Measurements from ENCODE around the gene WFDC6.
A peak's percentile ranks its signal among the peaks of the same experiment; 100 is the strongest.

DNA sequence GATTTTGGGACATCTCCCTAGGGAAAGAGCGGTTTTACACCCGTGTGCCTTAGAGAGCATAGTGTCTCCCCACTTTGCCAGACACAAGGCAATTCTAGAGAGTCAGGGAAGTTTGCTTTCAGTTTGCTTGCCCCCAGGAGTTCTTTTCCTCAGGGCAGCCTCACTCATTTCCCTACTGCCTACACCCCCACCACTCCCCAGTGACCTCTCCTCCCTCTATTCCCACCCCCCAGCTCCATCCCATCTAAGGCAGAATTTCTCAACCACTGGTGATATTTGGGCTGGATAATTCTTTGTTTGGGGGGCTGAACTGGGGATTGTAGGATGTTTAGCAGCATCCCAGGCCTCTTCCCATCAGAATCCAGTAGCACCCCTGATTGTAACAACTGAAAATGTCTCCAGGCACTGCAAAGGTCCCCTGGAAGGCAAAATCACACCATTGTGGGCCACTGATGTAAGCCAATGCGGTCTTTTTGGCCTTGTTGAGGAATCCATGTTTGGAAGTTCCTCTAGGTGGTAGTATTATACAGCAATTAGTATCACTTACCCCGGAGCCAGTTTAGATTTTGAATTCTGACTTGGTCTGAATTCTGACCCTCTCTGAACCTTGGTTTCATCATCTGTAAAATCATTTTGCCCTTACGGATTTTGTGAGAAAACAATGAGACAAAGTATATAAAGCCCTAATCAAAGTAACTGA, 6.6 kb upstream of the WFDC6 start:
- TF ChIP-seq, protein P1, sequence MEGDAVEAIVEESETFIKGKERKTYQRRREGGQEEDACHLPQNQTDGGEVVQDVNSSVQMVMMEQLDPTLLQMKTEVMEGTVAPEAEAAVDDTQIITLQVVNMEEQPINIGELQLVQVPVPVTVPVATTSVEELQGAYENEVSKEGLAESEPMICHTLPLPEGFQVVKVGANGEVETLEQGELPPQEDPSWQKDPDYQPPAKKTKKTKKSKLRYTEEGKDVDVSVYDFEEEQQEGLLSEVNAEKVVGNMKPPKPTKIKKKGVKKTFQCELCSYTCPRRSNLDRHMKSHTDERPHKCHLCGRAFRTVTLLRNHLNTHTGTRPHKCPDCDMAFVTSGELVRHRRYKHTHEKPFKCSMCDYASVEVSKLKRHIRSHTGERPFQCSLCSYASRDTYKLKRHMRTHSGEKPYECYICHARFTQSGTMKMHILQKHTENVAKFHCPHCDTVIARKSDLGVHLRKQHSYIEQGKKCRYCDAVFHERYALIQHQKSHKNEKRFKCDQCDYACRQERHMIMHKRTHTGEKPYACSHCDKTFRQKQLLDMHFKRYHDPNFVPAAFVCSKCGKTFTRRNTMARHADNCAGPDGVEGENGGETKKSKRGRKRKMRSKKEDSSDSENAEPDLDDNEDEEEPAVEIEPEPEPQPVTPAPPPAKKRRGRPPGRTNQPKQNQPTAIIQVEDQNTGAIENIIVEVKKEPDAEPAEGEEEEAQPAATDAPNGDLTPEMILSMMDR (IDR thresholded peaks at IDR 0.05), result peak in 2 of 4 experiments; percentile 39 to 42
- TF ChIP-seq POLR2A (IDR thresholded peaks at IDR 0.05), result no peak

Data from prostate gland (tissue), 2 donors.